HL-60 (cell line): ENCODE results near the gene ATRNL1.

ENCODE experiments used
- DNase-seq, 2 experiments: peaks; one replicate each; pipeline ENCODE4 v3.0.0-alpha.2; 2010 to 2020; ENCODE audit warnings: low read depth in 1 of 2, low spot score in 1 of 2
- H3K27ac ChIP-seq: fragments of 250-450 bp; sonication (Bioruptor Pico); replicated peaks from 2 replicates; pipeline ENCODE4 v1.5.1; 2020; ENCODE audit warnings: mild to moderate bottlenecking, moderate library complexity
- H3K27me3 ChIP-seq: fragments of 250-450 bp; sonication (Bioruptor Pico); 2 replicates; pipeline ENCODE4 v1.5.1; 2021; ENCODE audit warnings: mild to moderate bottlenecking, moderate library complexity; ENCODE audit not compliant: insufficient read depth, poor library complexity, severe bottlenecking
- H3K4me3 ChIP-seq: replicated peaks from 2 replicates; pipeline ENCODE4 v1.5.1; 2011; ENCODE audit warnings: mild to moderate bottlenecking, control low read depth, low read length; ENCODE audit not compliant: insufficient read depth
- CTCF ChIP-seq: IDR thresholded peaks from one replicate; pipeline ENCODE4 v1.5.1; 2011; ENCODE audit warnings: low read length, control low read depth, inconsistent platforms; ENCODE audit not compliant: insufficient read depth
- GABPA ChIP-seq: IDR thresholded peaks from 2 replicates; pipeline ENCODE4 v1.6.1; 2012; ENCODE audit warnings: low read depth
- POLR2AphosphoS5 ChIP-seq: IDR thresholded peaks from 2 replicates; pipeline ENCODE4 v1.6.1; 2012; ENCODE audit warnings: low read depth
- REST ChIP-seq: IDR thresholded peaks from 2 replicates; pipeline ENCODE4 v1.6.1; 2012; ENCODE audit warnings: low read depth; ENCODE audit not compliant: insufficient replicate concordance
- SPI1 ChIP-seq: IDR thresholded peaks from 2 replicates; pipeline ENCODE4 v1.6.1; 2012; ENCODE audit warnings: low read depth, mild to moderate bottlenecking, borderline replicate concordance

ATRNL1 gene

DNA sequence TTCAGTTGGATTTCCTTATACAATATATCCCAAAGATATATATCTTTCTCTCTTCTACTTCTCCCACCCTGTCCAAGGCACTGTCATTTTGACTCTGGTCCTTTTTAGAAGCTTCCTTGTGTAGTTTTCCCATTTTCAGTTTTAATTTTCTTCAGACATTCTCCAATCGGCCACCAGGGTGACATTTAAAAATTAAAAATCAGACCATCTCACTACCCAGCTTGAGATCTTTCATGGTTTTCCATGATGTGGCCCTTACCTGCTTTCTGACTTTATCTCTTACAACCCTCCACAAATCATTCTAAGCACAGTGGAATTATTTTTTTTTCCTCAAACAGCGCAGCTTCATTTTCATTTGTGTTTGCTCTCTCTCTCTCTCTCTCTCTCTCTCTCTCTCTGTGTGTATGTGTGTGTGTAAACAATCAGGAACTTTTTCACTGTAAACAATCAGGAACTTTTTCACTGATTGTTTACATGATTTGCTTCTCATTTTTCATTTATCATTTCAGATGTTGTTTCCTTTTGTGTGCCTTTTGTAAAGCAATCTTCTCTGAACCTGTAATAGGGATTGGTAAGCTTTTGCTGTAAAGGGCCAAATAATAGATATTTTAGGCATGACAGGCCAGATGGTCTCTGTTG lies 348.9 kb downstream of the ATRNL1 start:
- no peak overlapping the region for H3K27ac ChIP-seq
- DNase-seq = no peak
- no peaks in the 10 kb centered on the region for H3K27me3 ChIP-seq
- H3K4me3 ChIP-seq = no peak overlapping the region
- TF ChIP-seq REST (no peak), POLR2AphosphoS5 (no peak), GABPA (no peak), CTCF (no peak), SPI1 (no peak)

GRCh38 chr10:115456812-115457211 lies 363.6 kb downstream of the ATRNL1 start:
- no peak overlapping the region for H3K27ac ChIP-seq
- no peak for TF ChIP-seq POLR2AphosphoS5
- no peak for TF ChIP-seq CTCF
- no peak for TF ChIP-seq REST
- TF ChIP-seq GABPA = no peak
- TF ChIP-seq SPI1 = no peak
- DNase-seq = no peak
- no peak overlapping the region for H3K4me3 ChIP-seq
- no peaks in the 10 kb centered on the region for H3K27me3 ChIP-seq

GRCh38 chr10:115483294-115483693 lies 390.1 kb downstream of the ATRNL1 start:
- Histone ChIP-seq H3K27ac (no peak overlapping the region), H3K4me3 (no peak overlapping the region), H3K27me3 (no peaks in the 10 kb centered on the region)
- no peak for TF ChIP-seq REST
- no peak for TF ChIP-seq GABPA
- TF ChIP-seq CTCF = no peak
- TF ChIP-seq POLR2AphosphoS5 = no peak
- no peak for TF ChIP-seq SPI1
- DNase-seq = no peak
